ENCODE results near the gene SERPINB3.

- TF ChIP-seq CTCF (conservative IDR thresholded peaks at IDR 0.05), result no peak
- no peak for TF ChIP-seq EZH2 (IDR thresholded peaks at IDR 0.05; ENCODE audit: low read depth)
Observed at GRCh38 chr18:63689064-63689463, 27.4 kb upstream of the SERPINB3 start.
